Activated CD8-positive, alpha-beta memory T cell treated with anti-CD3 and anti-CD28 coated beads for 4 hours (primary cell): Measurements from ENCODE around the gene GOLGA6C.
"Not testable (repeated sequence)": the region's sequence is repeated elsewhere in the genome, so short reads cannot be mapped to it uniquely, and the experiment has no call there.

Source experiments
- DNase-seq, 2 donors: peaks; one replicate each; pipeline ENCODE4 v3.0.0-alpha.2; 2020; ENCODE audit warnings: low read depth in 2 of 2

Gene GOLGA6C

GRCh38 chr15:75314552-75315290 is 56.6 kb downstream of the GOLGA6C start:
- no peak for DNase-seq

- not testable (repeated sequence) for DNase-seq
Measured at GRCh38 chr15:75319231-75319897, 61.2 kb downstream of the GOLGA6C start.
